ENCODE data around the gene TTC34.
"Not testable (repeated sequence)": the region's sequence is repeated elsewhere in the genome, so short reads cannot be mapped to it uniquely, and the experiment has no call there.

GRCh38 chr1:2759433-2759832 is 42.1 kb downstream of the TTC34 start:
- not testable (repeated sequence) for TF ChIP-seq CTCF (IDR thresholded peaks at IDR 0.05); FOXP4 (CRISPR knock-in tag; IDR thresholded peaks at IDR 0.05)
